H1 (cell line): ENCODE results near the gene TAF1B. TPM values are rescaled to one million over a fixed set of nuclear protein-coding genes. Genes with fewer than 3 reads are reported as not detected.

Source experiments
- BCL11A ChIP-seq, 2 experiments: IDR thresholded peaks; one replicate each; pipeline ENCODE4 v1.6.1; 2011; ENCODE audit warnings: low read depth in 2 of 2, low read length in 2 of 2, mild to moderate bottlenecking in 2 of 2
- FOSL1 ChIP-seq: IDR thresholded peaks from 2 replicates; pipeline ENCODE4 v1.6.1; 2011; ENCODE audit warnings: mild to moderate bottlenecking, low read depth, low read length, moderate library complexity; ENCODE audit not compliant: insufficient read depth
- GTF2F1 ChIP-seq: IDR thresholded peaks from 2 replicates; pipeline ENCODE4 v1.6.1; 2012; ENCODE audit warnings: low read depth, low read length, improper control_type of control experiment, borderline replicate concordance
- KDM5A ChIP-seq: fragments of 200-600 bp; IDR thresholded peaks from 2 replicates; pipeline ENCODE4 v1.7.1; 2012; ENCODE audit warnings: mild to moderate bottlenecking, low read length, inconsistent platforms, mixed read lengths
- SP4 ChIP-seq: IDR thresholded peaks from 2 replicates; pipeline ENCODE4 v1.6.1; 2012; ENCODE audit warnings: low read length, inconsistent platforms
- TCF12 ChIP-seq: IDR thresholded peaks from 2 replicates; pipeline ENCODE4 v1.6.1; 2011; ENCODE audit warnings: low read depth, mild to moderate bottlenecking, low read length
- polyA plus RNA-seq, 7 experiments: library from polyadenylated mRNA; depleted of rRNA in 3 of 7; stranded (reverse) in 5 of 7; unstranded in 2 of 7; fragments of >200 nt in 5 of 7; fragments of 200-250 nt in 2 of 7; gene quantifications; 1 replicate in 5 of 7; 2 replicates in 1 of 7; 4 replicates in 1 of 7; pipeline versions ENCODE4 v1.2.1 to v1.2.3, GENCODE V29; 2011 to 2013; ENCODE audit warnings: missing spikeins in 2 of 7, mixed read lengths in 2 of 7
- total RNA-seq: library from RNA; stranded (reverse); fragmentation: NEBNext Ultra II Directional; extraction: Animal tissue kit (Norgen Biotek cat#: 25700); gene quantifications from 2 replicates; pipeline ENCODE4 v1.2.1, GENCODE V29; 2021

The TAF1B gene
- total and polyA plus RNA-seq, 2 of the 8 experiments (the other 6 are each of a cell fraction or from before 2014, with no cell fraction given), result 6.6 to 25.2 TPM

GRCh38 chr2:9811216-9811615, 32.1 kb upstream of the TAF1B start (continued):
- TF ChIP-seq GTF2F1 (no peak), KDM5A (no peak), FOSL1 (no peak), BCL11A (IDR thresholded peaks at IDR 0.05; ENCODE audit: low read depth in 2 of 2, low read length in 2 of 2) (no peak), SP4 (no peak), TCF12 (no peak)
